GM12891 (cell line): ENCODE results near the gene CELSR3.

ENCODE experiments used
- PAX5 ChIP-seq: IDR thresholded peaks from 2 replicates; pipeline ENCODE4 v1.6.1; 2011; ENCODE audit warnings: low read length, moderate library complexity, mild to moderate bottlenecking; ENCODE audit not compliant: insufficient read depth, severe bottlenecking
- POLR2A ChIP-seq: IDR thresholded peaks from 2 replicates; pipeline ENCODE4 v1.6.1; 2011; ENCODE audit warnings: low read depth, low read length, control low read depth
- POLR2AphosphoS5 ChIP-seq: IDR thresholded peaks from 2 replicates; pipeline ENCODE4 v1.6.1; 2011; ENCODE audit warnings: low read depth, low read length, control low read depth
- POU2F2 ChIP-seq: IDR thresholded peaks from 2 replicates; pipeline ENCODE4 v1.6.1; 2011; ENCODE audit warnings: low read depth, mild to moderate bottlenecking, control low read depth, low read length, moderate library complexity
- SPI1 ChIP-seq: IDR thresholded peaks from 2 replicates; pipeline ENCODE4 v1.6.1; 2011; ENCODE audit warnings: low read depth, low read length, control low read depth
- TAF1 ChIP-seq: IDR thresholded peaks from 2 replicates; pipeline ENCODE4 v1.6.1; 2011; ENCODE audit warnings: low read depth, low read length, control low read depth

DNA sequence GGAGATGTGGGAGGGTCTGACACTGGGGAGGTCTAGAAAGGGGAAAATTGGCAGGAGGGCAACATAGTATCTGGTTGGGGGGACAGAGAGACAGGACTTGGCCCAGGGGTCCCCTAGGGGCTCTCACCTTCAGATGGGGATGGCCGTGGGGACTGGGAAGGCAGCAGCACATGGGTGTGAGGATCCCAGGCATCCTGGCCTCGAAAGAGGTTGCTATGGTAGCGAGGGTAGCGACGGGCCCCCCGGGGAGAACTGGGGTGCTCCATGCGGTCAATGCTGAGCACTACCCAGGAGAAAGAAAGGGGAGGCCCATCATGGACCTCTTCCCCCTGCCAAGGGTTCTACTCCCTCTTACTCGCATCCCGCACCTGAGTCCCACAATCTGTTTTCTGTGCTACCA is 15.0 kb downstream of the CELSR3 start:
- TF ChIP-seq POLR2A: no peak
- TF ChIP-seq POLR2AphosphoS5: no peak
- no peak for TF ChIP-seq POU2F2
- TF ChIP-seq TAF1: no peak
- no peak for TF ChIP-seq PAX5
- TF ChIP-seq SPI1: no peak
